ENCODE results near the gene ZNF33A.

GRCh38 chr10:38032886-38033285 lies 22.4 kb downstream of the ZNF33A start:
- TF ChIP-seq CTCF (IDR thresholded peaks at IDR 0.05) (no peak), POLR2A (IDR thresholded peaks at IDR 0.05) (no peak)

Measured in heart left ventricle (tissue), 13 donors.